Epithelial cell of proximal tubule (primary cell): Measurements from ENCODE around the gene TOP2B. TPM values are rescaled to one million over a fixed set of nuclear protein-coding genes. Genes with fewer than 3 reads are reported as not detected.

Experiments used
- DNase-seq: peaks from one replicate; pipeline ENCODE4 v3.0.0-alpha.2; 2011; ENCODE audit warnings: low read depth
- H3K4me3 ChIP-seq: 2 replicates; pipeline ENCODE4 v1.5.1; 2011; ENCODE audit warnings: low read depth, mild to moderate bottlenecking, low read length
- CTCF ChIP-seq: conservative IDR thresholded peaks from 2 replicates; pipeline ENCODE4 v1.5.1; 2012; ENCODE audit warnings: low read depth, mild to moderate bottlenecking, low read length
- total RNA-seq: library from RNA; depleted of rRNA; stranded (reverse); fragments of >200 nt; gene quantifications from 2 replicates; pipeline ENCODE4 v1.2.3, GENCODE V29; 2015

Gene TOP2B
- total RNA-seq, 1 donor from 2014 or later, result 81.2 TPM

- no peak for DNase-seq
- TF ChIP-seq CTCF, result no peak
- no peak overlapping the region for H3K4me3 ChIP-seq
These were observed 108.3 kb downstream of the TOP2B start for GRCh38 chr3:25556447-25556846.

GRCh38 chr3:25555695-25556437, 108.8 kb downstream of the TOP2B start:
- DNase-seq, result no peak
- no peak overlapping the region for H3K4me3 ChIP-seq
- no peak for TF ChIP-seq CTCF

- no peak for DNase-seq
- TF ChIP-seq CTCF, result no peak
- no peak overlapping the region for H3K4me3 ChIP-seq
These were observed 110.3 kb downstream of the TOP2B start for GRCh38 chr3:25554376-25554775.

- no peak for DNase-seq
- no peak overlapping the region for H3K4me3 ChIP-seq
- TF ChIP-seq CTCF, result no peak
These were observed 112.5 kb downstream of the TOP2B start for GRCh38 chr3:25552251-25552650.

GRCh38 chr3:25548836-25549235, 115.9 kb downstream of the TOP2B start:
- no peak overlapping the region for H3K4me3 ChIP-seq
- no peak for TF ChIP-seq CTCF
- no peak for DNase-seq

- no peak overlapping the region for H3K4me3 ChIP-seq
- no peak for DNase-seq
- no peak for TF ChIP-seq CTCF
These were observed 116.6 kb downstream of the TOP2B start for GRCh38 chr3:25547943-25548674.

Other genes starting within 250 kb of the TOP2B start
- gene RARB, start 236.6 kb downstream of the TOP2B start, total RNA-seq, result 2.0 and 4.6 TPM in 2 replicates
- 18.3 and 26.5 TPM in 2 replicates for gene NGLY1, start 118.5 kb upstream of the TOP2B start, total RNA-seq
- gene OXSM, start 125.2 kb upstream of the TOP2B start, total RNA-seq, result 7.8 and 10.3 TPM in 2 replicates